PC-3 (cell line): ENCODE data around the gene GRXCR1. TPM values are rescaled to one million over a fixed set of nuclear protein-coding genes. Genes with fewer than 3 reads are reported as not detected.
A peak's percentile ranks its signal among the peaks of the same experiment; 100 is the strongest.

Experiments used
- ATAC-seq: fragments of 200-7000 bp; cut with Tn5 transposase; 2 replicates; pipeline ENCODE4 v1.9.1; 2020; ENCODE audit warnings: mild to moderate bottlenecking, moderate library complexity
- BruUV-seq: library from RNA; stranded (reverse); fragments of 400-500 nt; replicated peaks from 2 replicates; lab custom pipeline; 2021; lab: Mats Ljungman, UMichigan
- CTCF ChIA-PET: fragments of 300-600 bp; sonication (Branson Sonifier 250); formaldehyde crosslinking; loops from one replicate; lab custom pipeline; 2022; ENCODE audit warnings: antibody characterized with exemption; lab: Charles Lee
- POLR2A ChIA-PET: fragments of 300-600 bp; sonication (Branson Sonifier 250); formaldehyde crosslinking; loops from one replicate; lab custom pipeline; 2022; ENCODE audit warnings: antibody characterized with exemption; ENCODE audit not compliant: unreplicated experiment; lab: Charles Lee
- DNase-seq: peaks from one replicate; pipeline ENCODE4 v3.0.0-alpha.2; 2015
- H2AFZ ChIP-seq: fragments of 300-600 bp; sonication (generic); 2 replicates; pipeline ENCODE4 v1.6.0; 2016; ENCODE audit warnings: antibody characterized with exemption, low read length
- H3F3A ChIP-seq: fragments of 300-600 bp; sonication (generic); one replicate; pipeline ENCODE4 v1.6.0; 2017; ENCODE audit warnings: antibody characterized with exemption, low read length, control low read depth, mild to moderate bottlenecking; ENCODE audit not compliant: unreplicated experiment
- H3K27ac ChIP-seq: fragments of 300-600 bp; sonication (generic); 2 replicates; pipeline ENCODE4 v1.5.1; 2016; ENCODE audit warnings: mild to moderate bottlenecking, low read length
- H3K27me3 ChIP-seq: fragments of 300-600 bp; sonication (generic); 2 replicates; pipeline ENCODE4 v1.6.1; 2016; ENCODE audit warnings: low read length, mixed read lengths
- H3K36me3 ChIP-seq: fragments of 300-600 bp; sonication (generic); 2 replicates; pipeline ENCODE4 v1.6.1; 2016; ENCODE audit warnings: low read depth, mixed run types, low read length, mixed read lengths
- H3K4me1 ChIP-seq: fragments of 300-600 bp; sonication (generic); 2 replicates; pipeline ENCODE4 v1.5.1; 2016; ENCODE audit warnings: low read length; ENCODE audit not compliant: insufficient read depth
- H3K4me2 ChIP-seq: fragments of 300-600 bp; sonication (generic); 2 replicates; pipeline ENCODE4 v1.6.0; 2016; ENCODE audit warnings: low read length
- H3K4me3 ChIP-seq: fragments of 300-600 bp; sonication (generic); 2 replicates; pipeline ENCODE4 v1.5.1; 2016; ENCODE audit warnings: mild to moderate bottlenecking, low read length, mixed read lengths
- H3K79me2 ChIP-seq: fragments of 300-600 bp; sonication (generic); 2 replicates; pipeline ENCODE4 v1.6.1; 2017; ENCODE audit warnings: low read length, mixed read lengths
- H3K9ac ChIP-seq: fragments of 300-600 bp; sonication (generic); 2 replicates; pipeline ENCODE4 v1.6.0; 2016; ENCODE audit warnings: mild to moderate bottlenecking, low read length
- H3K9me2 ChIP-seq: fragments of 300-600 bp; sonication (generic); replicated peaks from 2 replicates; pipeline ENCODE4 v1.6.1; 2016; ENCODE audit warnings: mixed run types, low read length, mixed read lengths
- H3K9me3 ChIP-seq: fragments of 300-600 bp; sonication (generic); 2 replicates; pipeline ENCODE4 v1.6.1; 2016; ENCODE audit warnings: low read length, mixed read lengths
- H4K20me1 ChIP-seq: fragments of 300-600 bp; sonication (generic); 2 replicates; pipeline ENCODE4 v1.6.1; 2016; ENCODE audit warnings: low read length, mixed read lengths
- CTCF ChIP-seq: fragments of 300-600 bp; sonication (generic); conservative IDR thresholded peaks from 2 replicates; pipeline ENCODE4 v1.5.1; 2017; ENCODE audit warnings: antibody characterized with exemption, low read depth, mild to moderate bottlenecking, low read length
- EZH2 ChIP-seq: fragments of 300-600 bp; sonication (generic); IDR thresholded peaks from one replicate; pipeline ENCODE4 v1.6.1; 2017; ENCODE audit warnings: antibody characterized with exemption, mild to moderate bottlenecking, low read length; ENCODE audit not compliant: unreplicated experiment
- EZH2phosphoT487 ChIP-seq: fragments of 300-600 bp; sonication (generic); IDR thresholded peaks from 2 replicates; pipeline ENCODE4 v1.6.1; 2018; ENCODE audit warnings: mild to moderate bottlenecking, antibody characterized with exemption, low read length, borderline replicate concordance
- intact Hi-C: fragments of 100-400 bp; cut with micrococcal nuclease; formaldehyde crosslinking; loops from 2 replicates; pipeline ENCODE4 v1.9.0; 2023
- total RNA-seq: library from RNA; depleted of rRNA; stranded (reverse); fragments of >200 nt; gene quantifications from 2 replicates; pipeline ENCODE4 v1.2.3, GENCODE V29; 2014

The GRXCR1 gene
- total RNA-seq, 1 experiment from 2014 or later: not detected

- Histone ChIP-seq H3K9me3 (no peaks in the 10 kb centered on the region), H3K4me1 (peaks cover 8% of the 10 kb centered on the region), H3K36me3 (no peaks in the 10 kb centered on the region), H3F3A (no peaks in the 10 kb centered on the region), H3K4me3 (no peak overlapping the region), H4K20me1 (no peaks in the 10 kb centered on the region), H3K27me3 (no peaks in the 10 kb centered on the region), H3K27ac (no peak overlapping the region), H3K4me2 (no peak overlapping the region), H3K9ac (no peak overlapping the region), H3K79me2 (no peaks in the 10 kb centered on the region), H3K9me2 (no peaks in the 10 kb centered on the region), H2AFZ (no peak overlapping the region)
- POLR2A ChIA-PET: no interaction called here
- BruUV-seq: no TSS peak
- intact Hi-C loops: no loop called here
- TF ChIP-seq CTCF (no peak), EZH2 (no peak), EZH2phosphoT487 (no peak)
- ATAC-seq (no peak), DNase-seq (no peak)
- CTCF ChIA-PET: interaction anchor here (0.6 kb wide), 1 partner anchor 27 kb away, joined by 3 read pairs; no protein-coding TSS in a partner anchor
Observed at GRCh38 chr4:42942216-42942615, 49.7 kb downstream of the GRXCR1 start.

GRCh38 chr4:42945874-42946273 lies 53.4 kb downstream of the GRXCR1 start:
- no peaks in the 10 kb centered on the region for H3K27me3 ChIP-seq
- H3F3A ChIP-seq: no peaks in the 10 kb centered on the region
- TF ChIP-seq EZH2 (no peak), EZH2phosphoT487 (no peak), CTCF (no peak)
- no peaks in the 10 kb centered on the region for H3K9me3 ChIP-seq
- no peaks in the 10 kb centered on the region for H3K36me3 ChIP-seq
- no peaks in the 10 kb centered on the region for H3K9me2 ChIP-seq
- peak overlapping the region; percentile 30 for H3K27ac ChIP-seq
- no peaks in the 10 kb centered on the region for H4K20me1 ChIP-seq
- POLR2A ChIA-PET: no interaction called here
- BruUV-seq: no TSS peak
- DNase-seq (peak; percentile 43), ATAC-seq (peak; percentile 62)
- no peaks in the 10 kb centered on the region for H3K79me2 ChIP-seq
- no peak overlapping the region for H3K9ac ChIP-seq
- peak overlapping the region; percentile 21; the same call in 1 of the 2 replicates for H3K4me2 ChIP-seq
- no peak overlapping the region for H3K4me3 ChIP-seq
- CTCF ChIA-PET: no interaction called here
- peaks cover 8% of the 10 kb centered on the region for H3K4me1 ChIP-seq
- intact Hi-C loops: no loop called here
- H2AFZ ChIP-seq: no peak overlapping the region

GRCh38 chr4:42953321-42953720 lies 60.8 kb downstream of the GRXCR1 start:
- no peaks in the 10 kb centered on the region for H3K4me1 ChIP-seq
- H3K36me3 ChIP-seq: no peaks in the 10 kb centered on the region
- no peaks in the 10 kb centered on the region for H3K79me2 ChIP-seq
- H3F3A ChIP-seq: no peaks in the 10 kb centered on the region
- H3K9ac ChIP-seq: no peak overlapping the region
- POLR2A ChIA-PET: no interaction called here
- no peak overlapping the region for H3K4me2 ChIP-seq
- H2AFZ ChIP-seq: no peak overlapping the region
- H3K4me3 ChIP-seq: no peak overlapping the region
- H3K9me3 ChIP-seq: no peaks in the 10 kb centered on the region
- CTCF ChIA-PET: no interaction called here
- H3K27ac ChIP-seq: no peak overlapping the region
- TF ChIP-seq CTCF (no peak), EZH2phosphoT487 (no peak), EZH2 (no peak)
- H3K27me3 ChIP-seq: no peaks in the 10 kb centered on the region
- H4K20me1 ChIP-seq: no peaks in the 10 kb centered on the region
- ATAC-seq (no peak), DNase-seq (no peak)
- BruUV-seq: no TSS peak
- no peaks in the 10 kb centered on the region for H3K9me2 ChIP-seq
- intact Hi-C loops: no loop called here
